H1 (cell line): Measurements from ENCODE around the gene OR56B4. TPM values are rescaled to one million over a fixed set of nuclear protein-coding genes. Genes with fewer than 3 reads are reported as not detected.

Experiments used
- CTCF ChIA-PET: fragments of 300-600 bp; sonication (Branson Sonifier 250); formaldehyde crosslinking; loops from one replicate; lab custom pipeline; 2021; ENCODE audit not compliant: partially characterized antibody; lab: Charles Lee
- POLR2A ChIA-PET: fragments of 300-600 bp; sonication (Branson Sonifier 250); formaldehyde crosslinking; loops from one replicate; lab custom pipeline; 2021; ENCODE audit warnings: inconsistent platforms; ENCODE audit not compliant: partially characterized antibody; lab: Charles Lee
- DNase-seq, 2 experiments: peaks; one replicate each; pipeline versions ENCODE4 v3.0.0 to v3.0.0-alpha.2; 2010 to 2022; ENCODE audit warnings: low spot score in 2 of 2, low read depth in 1 of 2, mixed read lengths in 1 of 2
- FAIRE-seq: peaks from 2 replicates; lab custom pipeline; 2011; peaks lifted over from hg19 to GRCh38; lab: Jason Lieb, UNC
- H2AFZ ChIP-seq: 2 replicates; pipeline ENCODE4 v1.8.1; 2012; ENCODE audit warnings: low read length, inconsistent platforms
- H2AK5ac ChIP-seq: 2 replicates; pipeline ENCODE4 v1.6.1; 2013; ENCODE audit warnings: low read depth, low read length
- H2BK120ac ChIP-seq: replicated peaks from 2 replicates; pipeline ENCODE3; 2013; ENCODE audit warnings: low read depth, low read length, inconsistent platforms
- H2BK12ac ChIP-seq: 2 replicates; pipeline ENCODE4 v1.6.1; 2013; ENCODE audit warnings: low read depth, low read length
- H2BK15ac ChIP-seq: 2 replicates; pipeline ENCODE4 v1.6.1; 2013; ENCODE audit warnings: low read length
- H2BK20ac ChIP-seq: 2 replicates; pipeline ENCODE4 v1.6.1; 2013; ENCODE audit warnings: low read length
- H2BK5ac ChIP-seq: 2 replicates; pipeline ENCODE4 v1.6.1; 2013; ENCODE audit warnings: low read depth, low read length
- H3K14ac ChIP-seq: 2 replicates; pipeline ENCODE4 v1.6.1; 2013; ENCODE audit warnings: inconsistent platforms; ENCODE audit not compliant: insufficient read length
- H3K18ac ChIP-seq: 2 replicates; pipeline ENCODE4 v1.6.1; 2013; ENCODE audit warnings: low read length; ENCODE audit errors: extremely low read depth
- H3K23ac ChIP-seq: 2 replicates; pipeline ENCODE4 v1.6.1; 2013; ENCODE audit warnings: inconsistent platforms; ENCODE audit not compliant: insufficient read length
- H3K23me2 ChIP-seq: 2 replicates; pipeline ENCODE4 v1.6.1; 2013; ENCODE audit warnings: low read depth, low read length
- H3K27ac ChIP-seq: 2 replicates; pipeline ENCODE4 v1.6.1; 2011; ENCODE audit warnings: low read depth, low read length, inconsistent platforms
- H3K27me3 ChIP-seq, 4 experiments: replicated peaks in 1 of 4; 1 replicate in 1 of 4; 2 replicates in 3 of 4; pipeline versions ENCODE4 v1.6.1 to v1.8.1; 2011 to 2013; ENCODE audit warnings: low read length in 3 of 4, mild to moderate bottlenecking in 3 of 4, inconsistent platforms in 2 of 4, mixed read lengths in 2 of 4, moderate library complexity in 1 of 4; ENCODE audit not compliant: control insufficient read depth in 3 of 4, insufficient read depth in 3 of 4; ENCODE audit errors: extremely low read depth in 1 of 4
- H3K36me3 ChIP-seq, 4 experiments: 2 replicates each; pipeline versions ENCODE4 v1.6.1 to v1.8.1; 2011 to 2013; ENCODE audit warnings: mild to moderate bottlenecking in 4 of 4, low read length in 3 of 4, moderate library complexity in 2 of 4, control low read depth in 1 of 4, inconsistent platforms in 1 of 4; ENCODE audit not compliant: insufficient read depth in 4 of 4, control insufficient read depth in 2 of 4
- H3K4ac ChIP-seq: replicated peaks from 2 replicates; pipeline ENCODE3; 2013; ENCODE audit warnings: low read length, low read depth, mixed read lengths, inconsistent platforms; ENCODE audit not compliant: insufficient read length
- H3K4me1 ChIP-seq, 4 experiments: replicated peaks in 1 of 4; 1 replicate in 1 of 4; 2 replicates in 3 of 4; pipeline versions ENCODE4 v1.6.1 to v1.8.1; 2011 to 2013; ENCODE audit warnings: low read length in 3 of 4, inconsistent platforms in 2 of 4, mixed read lengths in 1 of 4; ENCODE audit not compliant: insufficient read depth in 4 of 4, control insufficient read depth in 3 of 4
- H3K4me2 ChIP-seq, 2 experiments: 2 replicates each; pipeline versions ENCODE4 v1.6.1 to v1.8.1; 2011 to 2013; ENCODE audit warnings: low read depth in 2 of 2, low read length in 2 of 2, control low read depth in 1 of 2, inconsistent platforms in 1 of 2, mild to moderate bottlenecking in 1 of 2; ENCODE audit not compliant: insufficient read depth in 1 of 2
- H3K4me3 ChIP-seq, 4 experiments: fragments of 200-600, 300-600 bp in 1 of 4; sonication (generic), shearing (Covaris generic), sonication (Bioruptor Twin) in 1 of 4; 2 replicates each; pipeline versions ENCODE4 v1.5.1 to v1.8.1; 2011 to 2016; ENCODE audit warnings: low read length in 4 of 4, low read depth in 3 of 4, control low read depth in 2 of 4, inconsistent platforms in 2 of 4, mild to moderate bottlenecking in 2 of 4, mixed read lengths in 1 of 4, moderate library complexity in 1 of 4; ENCODE audit not compliant: insufficient read depth in 2 of 4; ENCODE audit errors: extremely low read depth in 1 of 4
- H3K56ac ChIP-seq: replicated peaks from 2 replicates; pipeline ENCODE3; 2013; ENCODE audit warnings: low read depth, mild to moderate bottlenecking, mixed read lengths, low read length, inconsistent platforms; ENCODE audit not compliant: insufficient read length
- H3K79me1 ChIP-seq: 2 replicates; pipeline ENCODE4 v1.6.1; 2013; ENCODE audit warnings: low read depth, low read length, control low read depth
- H3K79me2 ChIP-seq, 2 experiments: 2 replicates each; pipeline versions ENCODE4 v1.6.1 to v1.8.1; 2012 to 2013; ENCODE audit warnings: low read length in 2 of 2, mild to moderate bottlenecking in 2 of 2, inconsistent platforms in 1 of 2; ENCODE audit not compliant: insufficient read depth in 2 of 2, control insufficient read depth in 1 of 2
- H3K9ac ChIP-seq, 4 experiments: replicated peaks in 1 of 4; 1 replicate in 1 of 4; 2 replicates in 3 of 4; pipeline versions ENCODE4 v1.6.1 to v1.8.1; 2011 to 2013; ENCODE audit warnings: low read depth in 3 of 4, low read length in 3 of 4, control low read depth in 2 of 4, mild to moderate bottlenecking in 2 of 4, moderate library complexity in 2 of 4, inconsistent platforms in 1 of 4; ENCODE audit errors: extremely low read depth in 1 of 4
- H3K9me3 ChIP-seq, 2 experiments: 2 replicates each; pipeline versions ENCODE4 v1.6.1 to v1.8.1; 2012 to 2013; ENCODE audit warnings: mild to moderate bottlenecking in 2 of 2, moderate library complexity in 2 of 2, control low read depth in 1 of 2, inconsistent platforms in 1 of 2, low read depth in 1 of 2, low read length in 1 of 2, mixed read lengths in 1 of 2; ENCODE audit not compliant: insufficient read depth in 2 of 2
- H4K20me1 ChIP-seq, 2 experiments: replicated peaks in 1 of 2; 2 replicates each; pipeline versions ENCODE3 to v1.8.1; 2011 to 2013; ENCODE audit warnings: inconsistent platforms in 2 of 2, low read length in 2 of 2, mild to moderate bottlenecking in 1 of 2; ENCODE audit not compliant: insufficient read depth in 2 of 2, control insufficient read depth in 1 of 2
- H4K5ac ChIP-seq: 2 replicates; pipeline ENCODE4 v1.6.1; 2013; ENCODE audit warnings: low read length, low read depth, mixed read lengths, inconsistent platforms; ENCODE audit not compliant: insufficient read length
- H4K8ac ChIP-seq: 2 replicates; pipeline ENCODE4 v1.8.0; 2013; ENCODE audit warnings: mild to moderate bottlenecking, moderate library complexity, low read length, inconsistent platforms; ENCODE audit not compliant: insufficient read depth; ENCODE audit errors: extremely low read depth
- H4K91ac ChIP-seq: replicated peaks from 2 replicates; pipeline ENCODE3; 2013; ENCODE audit warnings: low read length, mixed read lengths, inconsistent platforms; ENCODE audit not compliant: insufficient read length
- BCL11A ChIP-seq, 2 experiments: IDR thresholded peaks; one replicate each; pipeline ENCODE4 v1.6.1; 2011; ENCODE audit warnings: low read depth in 2 of 2, low read length in 2 of 2, mild to moderate bottlenecking in 2 of 2
- CHD1 ChIP-seq: IDR thresholded peaks from 2 replicates; pipeline ENCODE4 v1.6.1; 2012; ENCODE audit warnings: low read depth, low read length, improper control_type of control experiment
- TBP ChIP-seq: IDR thresholded peaks from 2 replicates; pipeline ENCODE4 v1.6.1; 2011; ENCODE audit warnings: low read depth, low read length, improper control_type of control experiment
- WGBS, 2 experiments: shearing (Covaris generic) in 1 of 2; methylation state at CpG; one replicate each; pipeline versions ENCODE4 v1.1.6 to v1.1.7; 2013 to 2015; ENCODE audit warnings: low lambda C conversion rate in 2 of 2, mixed read lengths in 2 of 2, inconsistent platforms in 1 of 2, low coverage in 1 of 2, missing lambda C conversion rate in 1 of 2; ENCODE audit not compliant: insufficient replicate concordance in 2 of 2, insufficient coverage in 1 of 2, insufficient read length in 1 of 2; ENCODE audit errors: extremely low coverage in 1 of 2, missing lambda C conversion rate in 1 of 2; 5-methylcytosine and 5-hydroxymethylcytosine counted together
- polyA plus RNA-seq, 7 experiments: library from polyadenylated mRNA; depleted of rRNA in 3 of 7; stranded (reverse) in 5 of 7; unstranded in 2 of 7; fragments of >200 nt in 5 of 7; fragments of 200-250 nt in 2 of 7; gene quantifications; 1 replicate in 5 of 7; 2 replicates in 1 of 7; 4 replicates in 1 of 7; pipeline versions ENCODE4 v1.2.1 to v1.2.3, GENCODE V29; 2011 to 2013; ENCODE audit warnings: missing spikeins in 2 of 7, mixed read lengths in 2 of 7
- total RNA-seq: library from RNA; stranded (reverse); fragmentation: NEBNext Ultra II Directional; extraction: Animal tissue kit (Norgen Biotek cat#: 25700); gene quantifications from 2 replicates; pipeline ENCODE4 v1.2.1, GENCODE V29; 2021

Gene OR56B4
- total and polyA plus RNA-seq, 2 of the 8 experiments (the other 6 are each of a cell fraction or from before 2014, with no cell fraction given), result not detected

GRCh38 chr11:6067502-6067901 is 40.0 kb upstream of the OR56B4 start:
- H3K23me2 ChIP-seq, result 0 out of 2 replicates have a peak, but pooled peaks cover 3% of the 10 kb centered on the region
- H3K4me1 ChIP-seq, result peaks cover 0 to 5% (median 0%) of the 10 kb centered on the region in 4 experiments; a peak in 1 of 7 replicates
- peaks cover 0 to 2% (median 0%) of the 10 kb centered on the region in 4 experiments; a peak in 1 of 7 replicates for H3K27me3 ChIP-seq
- H3K4me3 ChIP-seq, result no peak overlapping the region
- CTCF ChIA-PET, result interaction anchor here (1.1 kb wide), 1 partner anchor 276 kb away, joined by 3 read pairs; no protein-coding TSS in a partner anchor
- H3K79me1 ChIP-seq, result no peaks in the 10 kb centered on the region
- H3K9ac ChIP-seq, result no peak overlapping the region
- 0 out of 2 replicates have a peak overlapping the region, but pooled peaks have one; percentile 1 for H2BK5ac ChIP-seq
- H2BK12ac ChIP-seq, result peak overlapping the region; percentile 78; the same call in 1 of the 2 replicates
- H2BK20ac ChIP-seq, result no peak overlapping the region
- FAIRE-seq (no peak), DNase-seq (no peak)
- no peak overlapping the region for H4K5ac ChIP-seq
- H3K56ac ChIP-seq, result no peak overlapping the region
- no peaks in the 10 kb centered on the region for H3K36me3 ChIP-seq
- no peak overlapping the region for H3K23ac ChIP-seq
- H3K4me2 ChIP-seq, result no peak overlapping the region
- H4K91ac ChIP-seq, result peak overlapping the region; percentile 79
- H3K27ac ChIP-seq, result no peak overlapping the region
- 0 out of 2 replicates have a peak overlapping the region, but pooled peaks have one; percentile 9 for H3K18ac ChIP-seq
- 79% methylated on average over 4 of the region's 4 CpGs; no CpG with 5 or more reads in 1 of the 2 experiments for WGBS, 2 experiments
- no peak overlapping the region for H2AFZ ChIP-seq
- 0 out of 2 replicates have a peak overlapping the region, but pooled peaks have one; percentile 9 for H2BK15ac ChIP-seq
- POLR2A ChIA-PET, result no interaction called here
- peak overlapping the region; percentile 77; the same call in 1 of the 2 replicates for H2AK5ac ChIP-seq
- H3K9me3 ChIP-seq, result no peaks in the 10 kb centered on the region
- no peaks in the 10 kb centered on the region for H3K79me2 ChIP-seq
- no peaks in the 10 kb centered on the region for H4K20me1 ChIP-seq
- peak overlapping the region; percentile 35 for H3K14ac ChIP-seq
- no peak overlapping the region for H4K8ac ChIP-seq
- TF ChIP-seq TBP (no peak), CHD1 (no peak), BCL11A (IDR thresholded peaks at IDR 0.05; ENCODE audit: low read depth in 2 of 2, low read length in 2 of 2) (no peak)
- H3K4ac ChIP-seq, result peak overlapping the region; percentile 60
- peak overlapping the region; percentile 43 for H2BK120ac ChIP-seq
